GM18858 (cell line): ENCODE data around the gene STX5.
A peak's percentile ranks its signal among the peaks of the same experiment; 100 is the strongest.
"Not testable (repeated sequence)": the region's sequence is repeated elsewhere in the genome, so short reads cannot be mapped to it uniquely, and the experiment has no call there.

Source experiments
- ATAC-seq: cut with Tn5 transposase; IDR thresholded peaks from one replicate; pipeline ENCODE4 v1.9.1; 2021; ENCODE audit not compliant: unreplicated experiment

The STX5 gene

GRCh38 chr11:62854825-62855570, 23.1 kb upstream of the STX5 start:
- no peak for ATAC-seq

- no peak for ATAC-seq
These were observed 22.4 kb upstream of the STX5 start for GRCh38 chr11:62854013-62854824.

- no peak for ATAC-seq
These were observed 21.6 kb upstream of the STX5 start for GRCh38 chr11:62853279-62853965.

GRCh38 chr11:62852523-62853188, 20.8 kb upstream of the STX5 start:
- no peak for ATAC-seq

GRCh38 chr11:62851807-62852522, 20.1 kb upstream of the STX5 start:
- no peak for ATAC-seq

- no peak for ATAC-seq
These were observed 19.3 kb upstream of the STX5 start for GRCh38 chr11:62850911-62851806.

GRCh38 chr11:62847767-62848314, 16.0 kb upstream of the STX5 start:
- ATAC-seq: no peak

GRCh38 chr11:62846177-62846576, 14.3 kb upstream of the STX5 start:
- ATAC-seq: no peak

GRCh38 chr11:62844154-62844553, 12.3 kb upstream of the STX5 start:
- no peak for ATAC-seq

GRCh38 chr11:62843466-62843865, 11.6 kb upstream of the STX5 start:
- no peak for ATAC-seq

GRCh38 chr11:62842891-62843290, 11.0 kb upstream of the STX5 start:
- ATAC-seq: not testable (repeated sequence)

- ATAC-seq: no peak
These were observed 10.4 kb upstream of the STX5 start for GRCh38 chr11:62842171-62842741.

- ATAC-seq: peak; percentile 61
These were observed 9.7 kb upstream of the STX5 start for GRCh38 chr11:62841361-62842170.

- ATAC-seq: not testable (repeated sequence)
These were observed 9.0 kb upstream of the STX5 start for GRCh38 chr11:62840721-62841360.

- peak; percentile 26 for ATAC-seq
These were observed 7.4 kb upstream of the STX5 start, which contains the start of gene WDR74 for GRCh38 chr11:62839050-62839945. Gene WDR74 (minus strand): TSS chr11:62839590. CDS start chr11:62839570, 20 bp downstream.

GRCh38 chr11:62835336-62835735, 3.5 kb upstream of the STX5 start:
- no peak for ATAC-seq
